GM18499 (cell line): Measurements from ENCODE around the gene ALKBH8.

Source experiments
- ATAC-seq: cut with Tn5 transposase; IDR thresholded peaks from one replicate; pipeline ENCODE4 v1.9.1; 2021; ENCODE audit warnings: moderate number of reproducible peaks; ENCODE audit not compliant: insufficient read depth, unreplicated experiment

The ALKBH8 gene

DNA sequence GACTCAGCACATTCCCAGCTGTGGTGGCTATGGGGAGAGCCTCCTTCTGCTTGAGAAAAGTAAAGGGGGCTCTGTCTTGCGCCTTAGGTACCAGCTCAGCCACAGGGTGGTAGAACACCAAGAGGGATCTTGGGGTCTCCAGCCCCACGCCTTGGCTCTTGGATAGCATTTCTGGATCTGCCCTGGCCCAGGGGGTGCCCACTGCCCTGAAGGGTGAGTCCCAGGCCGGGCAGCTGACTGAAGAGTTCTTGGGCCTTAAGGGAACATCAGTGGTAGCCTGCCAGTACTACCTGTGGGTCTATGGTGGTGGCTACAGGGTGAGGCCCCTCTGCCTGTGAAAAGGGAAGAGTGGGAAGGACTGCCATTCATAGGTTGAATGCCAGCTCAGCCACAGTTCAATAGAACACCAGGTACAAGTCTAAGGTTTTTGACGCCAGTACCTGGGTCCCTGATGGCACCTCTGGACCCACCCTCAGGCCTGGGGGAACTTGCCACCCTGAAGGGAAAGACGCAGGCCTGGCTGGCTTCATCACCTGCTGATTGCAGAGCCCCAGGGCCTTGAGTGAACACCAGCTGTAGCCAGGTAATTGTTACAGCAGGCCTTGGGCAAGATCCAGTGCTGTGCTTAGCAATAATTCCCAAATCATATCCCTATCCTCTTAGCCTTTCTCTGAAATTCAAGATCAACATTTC, 111.8 kb downstream of the ALKBH8 start:
- ATAC-seq: no peak
